Lung (tissue), 12 donors: ENCODE measurements around the gene VAPA. TPM values are rescaled to one million over a fixed set of nuclear protein-coding genes. Genes with fewer than 3 reads are reported as not detected.

Experiments
- ATAC-seq: fragments of 200-7000 bp; cut with Tn5 transposase; one replicate; pipeline ENCODE4 v1.9.1; 2020; ENCODE audit warnings: moderate number of reproducible peaks; ENCODE audit not compliant: insufficient read depth, low FRiP score
- DNase-seq, 3 donors: peaks; one replicate each; pipeline ENCODE4 v3.0.0-alpha.2; 2013 to 2017
- H3K27ac ChIP-seq, 2 donors: one replicate each; pipeline ENCODE4 v1.5.1; 2013; ENCODE audit warnings: mild to moderate bottlenecking in 2 of 2, moderate library complexity in 2 of 2, control low read depth in 1 of 2, inconsistent platforms in 1 of 2, low read depth in 1 of 2, low read length in 1 of 2
- H3K27me3 ChIP-seq, 3 donors: one replicate each; pipeline ENCODE4 v1.5.1; 2013; ENCODE audit warnings: low read length in 2 of 3; ENCODE audit not compliant: control insufficient read depth in 3 of 3, insufficient read depth in 3 of 3
- H3K36me3 ChIP-seq, 4 donors: one replicate each; pipeline ENCODE4 v1.5.1; 2013; ENCODE audit warnings: low read length in 4 of 4, mild to moderate bottlenecking in 1 of 4, moderate library complexity in 1 of 4; ENCODE audit not compliant: control insufficient read depth in 4 of 4, insufficient read depth in 4 of 4
- H3K4me1 ChIP-seq, 5 donors: one replicate each; pipeline ENCODE4 v1.5.1; 2013; ENCODE audit warnings: low read length in 5 of 5, mild to moderate bottlenecking in 2 of 5, moderate library complexity in 1 of 5; ENCODE audit not compliant: control insufficient read depth in 5 of 5, insufficient read depth in 5 of 5
- H3K4me3 ChIP-seq: one replicate; pipeline ENCODE4 v1.5.1; 2013; ENCODE audit warnings: mild to moderate bottlenecking, control low read depth, moderate library complexity
- H3K9ac ChIP-seq, 2 donors: one replicate each; pipeline ENCODE4 v1.5.1; 2013; ENCODE audit warnings: low read length in 2 of 2, control low read depth in 1 of 2; ENCODE audit not compliant: insufficient read depth in 1 of 2
- H3K9me3 ChIP-seq, 4 donors: one replicate each; pipeline ENCODE4 v1.5.1; 2013; ENCODE audit warnings: low read length in 3 of 4, mild to moderate bottlenecking in 1 of 4, moderate library complexity in 1 of 4; ENCODE audit not compliant: control insufficient read depth in 4 of 4, insufficient read depth in 3 of 4
- CTCF ChIP-seq: IDR thresholded peaks from 2 replicates; pipeline ENCODE4 v1.5.1; 2012; ENCODE audit warnings: mild to moderate bottlenecking; ENCODE audit errors: control extremely low read depth, extremely low read depth
- WGBS, 2 donors: extraction: QIAGEN DNeasy Blood & Tissue Kit; methylation state at CpG; one replicate each; pipeline ENCODE4 v1.1.7; 2013; 5-methylcytosine and 5-hydroxymethylcytosine counted together
- polyA plus RNA-seq, 2 donors: library from polyadenylated mRNA; stranded (reverse); fragments of 200-250 nt; gene quantifications; one replicate each; pipeline ENCODE4 v1.2.1, GENCODE V29; 2013
- total RNA-seq, 2 donors: library from RNA; depleted of rRNA in 1 of 2; stranded (reverse); fragments of >200 nt in 1 of 2; gene quantifications; one replicate each; pipeline ENCODE4 v1.2.1, GENCODE V29; 2014 to 2021
- donor health status: control.
- donor health status: control.
- donor health status: Bipolar disorder and iron deficiency.
- donor health status: healthy.
- donor health status: DM: yes; HTN: yes; CAD: no.

Gene VAPA
- total and polyA plus RNA-seq, 4 donors = 143 to 351 (median 248) TPM

- Histone ChIP-seq H3K27ac (no peak overlapping the region), H3K36me3 (peaks cover 6 to 17% (median 10%) of the 10 kb centered on the region in 4 donors), H3K4me1 (peaks cover 0 to 4% (median 0%) of the 10 kb centered on the region in 5 donors), H3K9me3 (no peaks in the 10 kb centered on the region), H3K9ac (no peak overlapping the region), H3K27me3 (no peaks in the 10 kb centered on the region), H3K4me3 (no peak overlapping the region)
- 87 to 96% methylated on average over 1 of the region's 1 CpG for WGBS, 2 donors
- no peak for DNase-seq
- no peak for TF ChIP-seq CTCF
- no peak for ATAC-seq
Measured at GRCh38 chr18:9952633-9953416, 39.0 kb downstream of the VAPA start.

- DNase-seq = no peak
- Histone ChIP-seq H3K9ac (no peak overlapping the region), H3K36me3 (peaks cover 0 to 7% (median 3%) of the 10 kb centered on the region in 4 donors), H3K27ac (no peak overlapping the region), H3K27me3 (no peaks in the 10 kb centered on the region), H3K4me1 (peaks cover 0 to 7% (median 0%) of the 10 kb centered on the region in 5 donors), H3K9me3 (no peaks in the 10 kb centered on the region), H3K4me3 (no peak overlapping the region)
- TF ChIP-seq CTCF = no peak
- WGBS, 2 donors = 66 to 82% methylated on average over 4 of the region's 4 CpGs
- no peak for ATAC-seq
Measured at GRCh38 chr18:9958861-9959399, 45.1 kb downstream of the VAPA start.

- peaks cover 0 to 7% (median 0%) of the 10 kb centered on the region in 5 donors for H3K4me1 ChIP-seq
- no peak overlapping the region for H3K4me3 ChIP-seq
- no peak overlapping the region for H3K9ac ChIP-seq
- TF ChIP-seq CTCF = no peak
- no peak overlapping the region for H3K27ac ChIP-seq
- no peaks in the 10 kb centered on the region for H3K27me3 ChIP-seq
- 95 to 97% methylated on average over 1 of the region's 1 CpG for WGBS, 2 donors
- H3K9me3 ChIP-seq = no peaks in the 10 kb centered on the region
- H3K36me3 ChIP-seq = peaks cover 0 to 7% (median under 1%) of the 10 kb centered on the region in 4 donors
- DNase-seq (no peak), ATAC-seq (no peak)
Measured at GRCh38 chr18:9959564-9959963, 45.7 kb downstream of the VAPA start.
